Measurements from ENCODE around the gene MYT1.
"Not testable (repeated sequence)": the region's sequence is repeated elsewhere in the genome, so short reads cannot be mapped to it uniquely, and the experiment has no call there.

The MYT1 gene

GRCh38 chr20:64164123-64164836, at the start of gene MYT1:
Gene MYT1 (plus strand): TSS chr20:64164452. CDS start chr20:64198862, 34,410 bp downstream.
- DNase-seq, result no peak

- no peak for DNase-seq
Measured at GRCh38 chr20:64115171-64115911, 48.9 kb upstream of the MYT1 start.

DNA sequence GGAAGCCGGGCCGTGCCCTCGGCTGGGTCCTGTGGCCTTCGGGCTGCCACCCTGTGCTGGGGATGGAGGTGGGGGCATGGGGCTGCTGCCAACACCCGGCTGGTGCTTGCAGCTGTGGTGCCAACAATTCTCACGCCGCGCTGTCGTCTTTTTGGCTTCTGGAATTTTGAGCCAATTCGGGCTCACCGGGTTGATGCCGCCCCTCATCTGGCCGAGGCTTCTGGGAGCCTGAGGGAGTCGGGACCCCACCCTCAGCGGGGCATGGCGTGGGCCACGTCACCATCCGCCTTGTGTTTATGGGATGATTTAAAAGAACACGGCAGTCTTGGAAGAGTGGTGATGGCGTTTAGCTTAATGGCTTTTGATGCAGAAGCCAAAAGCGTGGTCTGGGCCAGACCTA, 48.2 kb upstream of the MYT1 start:
- no peak for DNase-seq

DNA sequence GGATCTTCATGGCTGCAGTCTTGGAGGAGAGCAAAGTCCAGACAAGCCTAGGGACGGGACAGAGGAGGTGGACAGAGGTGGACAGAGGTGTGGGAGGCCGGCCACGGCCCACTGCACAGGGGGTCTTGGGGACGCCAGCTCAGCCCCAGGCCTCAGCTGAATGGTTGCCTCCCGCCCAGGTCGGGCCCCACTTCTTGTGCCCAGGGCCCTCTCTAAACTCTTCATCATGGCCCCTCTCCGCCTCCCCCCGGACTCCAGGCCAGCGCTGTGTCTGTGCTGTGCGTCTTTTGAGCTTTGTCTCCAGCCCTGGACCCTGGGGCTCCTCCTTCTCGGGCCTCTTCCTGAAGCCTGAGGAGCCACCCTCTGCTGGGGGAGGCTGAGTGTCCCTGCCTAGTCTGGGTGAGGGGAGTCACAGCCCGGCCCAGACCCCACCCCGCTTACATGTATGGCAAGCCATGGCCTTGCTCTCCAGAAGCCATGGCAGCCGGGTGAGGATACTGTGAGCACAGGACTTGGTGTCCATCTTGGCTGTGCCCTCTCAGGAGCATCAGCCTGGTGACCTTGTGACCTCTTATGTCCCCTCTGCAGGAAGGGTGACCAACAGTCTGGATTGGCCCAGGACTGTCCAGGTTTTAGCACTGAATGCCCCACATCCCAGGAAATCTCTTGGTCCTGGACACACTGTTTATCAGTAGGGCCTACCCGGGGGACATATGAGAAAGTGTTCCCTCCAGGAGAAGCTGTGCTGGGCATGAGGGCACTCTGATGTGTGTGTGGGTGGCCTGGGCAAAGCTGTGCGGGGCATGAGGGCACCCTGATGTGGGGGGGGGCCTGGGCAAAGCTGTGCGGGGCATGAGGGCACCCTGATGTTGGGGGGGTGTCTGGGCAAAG, 47.5 kb upstream of the MYT1 start:
- DNase-seq, result peak; percentile 39

DNA sequence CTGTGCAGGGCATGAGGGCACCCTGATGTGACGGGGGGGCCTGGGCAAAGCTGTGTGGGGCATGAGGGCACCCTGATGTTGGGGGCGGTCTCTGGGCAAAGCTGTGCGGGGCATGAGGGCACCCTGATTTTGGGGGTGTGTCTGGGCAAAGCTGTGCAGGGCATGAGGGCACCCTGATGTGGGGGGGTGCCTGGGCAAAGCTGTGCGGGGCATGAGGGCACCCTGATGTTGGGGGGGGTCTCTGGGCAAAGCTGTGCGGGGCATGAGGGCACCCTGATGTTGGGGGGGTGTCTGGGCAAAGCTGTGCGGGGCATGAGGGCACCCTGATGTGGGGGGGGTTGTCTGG, 46.8 kb upstream of the MYT1 start:
- not testable (repeated sequence) for DNase-seq

DNA sequence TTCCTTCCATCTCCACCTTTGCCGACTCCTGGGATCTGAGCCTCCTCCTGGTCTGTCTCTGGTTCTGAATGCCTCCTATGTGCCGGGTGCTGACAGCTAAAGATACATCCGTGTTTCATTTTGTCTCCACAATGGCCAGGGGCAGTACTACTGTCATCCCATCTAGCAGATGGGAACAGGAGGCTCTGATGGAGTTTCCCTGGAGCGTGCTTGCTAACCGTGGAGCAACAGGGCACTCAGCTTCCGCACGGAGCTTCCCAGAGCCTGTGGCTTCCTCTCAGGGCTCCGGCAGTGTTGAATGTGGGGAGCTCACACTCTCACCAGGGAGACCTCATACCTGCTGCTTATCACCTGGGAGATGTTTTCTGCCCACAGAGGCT, 45.0 kb upstream of the MYT1 start:
- DNase-seq, result no peak

- no peak for DNase-seq
Measured at GRCh38 chr20:64119681-64120341, 44.4 kb upstream of the MYT1 start.

DNA sequence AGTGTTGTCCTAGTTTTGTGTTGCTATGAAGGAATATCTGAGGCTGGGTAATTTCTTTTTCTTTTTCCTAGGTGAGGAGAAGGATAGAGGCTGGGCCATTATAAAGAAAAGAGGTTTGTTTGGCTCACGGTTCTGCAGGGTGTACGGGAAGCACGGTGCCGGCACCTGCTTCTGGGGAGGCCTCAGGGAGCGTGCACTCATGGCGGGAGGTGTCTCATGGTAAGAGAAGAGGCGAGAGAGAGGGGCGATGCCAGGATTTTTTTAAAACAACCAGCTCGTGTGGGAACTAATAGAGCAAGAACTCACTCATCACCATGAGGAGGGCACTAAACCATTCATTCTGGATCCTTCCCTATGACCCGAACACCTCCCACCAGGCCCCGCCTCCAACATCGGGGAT, 42.7 kb upstream of the MYT1 start:
- no peak for DNase-seq

GRCh38 chr20:64122927-64123326, 41.3 kb upstream of the MYT1 start:
- not testable (repeated sequence) for DNase-seq

DNA sequence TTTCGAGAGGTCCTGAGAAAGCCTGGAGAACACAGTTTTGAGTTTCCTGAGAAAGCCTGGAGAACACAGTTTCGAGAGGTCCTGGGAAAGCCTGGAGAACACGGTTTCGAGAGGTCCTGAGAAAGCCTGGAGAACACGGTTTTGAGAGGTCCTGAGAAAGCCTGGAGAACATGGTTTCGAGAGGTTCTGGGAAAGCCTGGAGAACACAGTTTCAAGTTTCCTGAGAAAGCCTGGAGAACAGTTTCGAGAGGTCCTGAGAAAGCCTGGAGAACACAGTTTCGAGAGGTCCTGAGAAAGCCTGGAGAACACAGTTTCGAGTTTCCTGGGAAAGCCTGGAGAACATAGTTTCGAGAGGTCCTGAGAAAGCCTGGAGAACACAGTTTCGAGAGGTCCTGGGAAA, 40.7 kb upstream of the MYT1 start:
- not testable (repeated sequence) for DNase-seq

- no peak for DNase-seq
Measured at GRCh38 chr20:64129146-64129782, 35.0 kb upstream of the MYT1 start.

- no peak for DNase-seq
Measured at GRCh38 chr20:64130271-64130670, 34.0 kb upstream of the MYT1 start.

DNA sequence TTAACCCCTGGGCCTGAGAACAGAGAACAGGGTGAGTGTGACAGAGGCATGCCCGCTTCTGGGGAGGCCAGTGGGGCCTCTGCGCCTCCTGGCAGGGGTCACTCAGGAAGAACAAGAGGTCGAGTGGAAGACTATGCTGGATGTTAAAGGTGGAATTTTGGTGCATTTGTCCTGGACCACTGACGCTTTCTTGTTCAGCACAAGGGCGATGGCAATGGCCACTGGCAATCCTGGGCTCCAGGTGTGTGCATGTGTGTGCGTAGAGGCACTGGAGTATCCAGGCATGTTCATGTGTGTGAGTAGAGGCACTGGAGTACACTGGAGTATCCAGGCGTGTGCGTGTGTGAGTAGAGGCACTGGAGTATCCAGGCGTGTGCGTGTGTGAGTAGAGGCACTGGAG, 33.4 kb upstream of the MYT1 start:
- no peak for DNase-seq

DNA sequence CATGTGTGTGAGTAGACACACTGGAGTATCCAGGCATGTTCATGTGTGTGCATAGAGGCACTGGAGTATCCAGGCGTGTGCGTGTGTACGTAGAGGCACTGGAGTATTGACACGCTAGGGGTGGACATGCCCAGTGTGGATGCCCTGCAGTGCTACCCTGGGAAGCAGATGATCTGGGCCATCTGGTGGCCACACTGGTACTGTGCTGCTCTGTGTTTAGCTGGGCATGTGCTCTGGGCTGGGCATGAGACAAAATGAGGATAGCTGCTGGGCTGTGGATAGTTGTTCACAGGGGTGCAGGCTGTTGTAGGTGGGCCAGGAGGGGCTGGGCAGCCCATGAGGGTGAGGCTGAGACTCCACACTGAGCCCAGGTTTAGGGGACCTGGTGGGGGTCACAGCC, 32.8 kb upstream of the MYT1 start:
- no peak for DNase-seq

DNA sequence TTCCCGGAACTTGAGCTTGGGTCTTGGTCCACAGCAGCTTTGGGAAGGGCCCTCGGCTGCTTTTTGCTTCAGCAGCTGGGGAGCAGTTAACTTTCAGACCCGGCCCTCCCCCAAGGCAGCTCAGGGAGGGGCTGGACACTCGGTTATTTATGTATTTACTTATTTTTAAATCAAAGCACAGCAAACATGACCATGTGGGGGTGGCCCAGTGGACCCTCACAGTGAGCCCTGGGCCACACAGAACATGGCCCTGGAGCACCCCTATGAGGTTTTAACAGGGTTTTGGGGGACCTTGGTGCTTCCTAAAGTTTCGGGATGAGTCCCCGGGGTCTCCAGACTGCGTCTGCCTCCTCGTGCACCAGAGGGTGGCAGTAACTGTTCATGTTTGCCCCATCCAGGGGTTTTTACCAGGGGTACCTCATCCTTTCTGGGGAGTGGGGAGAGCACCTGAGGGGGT, 30.3 kb upstream of the MYT1 start:
- no peak for DNase-seq

GRCh38 chr20:64134744-64135143, 29.5 kb upstream of the MYT1 start:
- DNase-seq, result not testable (repeated sequence)

DNA sequence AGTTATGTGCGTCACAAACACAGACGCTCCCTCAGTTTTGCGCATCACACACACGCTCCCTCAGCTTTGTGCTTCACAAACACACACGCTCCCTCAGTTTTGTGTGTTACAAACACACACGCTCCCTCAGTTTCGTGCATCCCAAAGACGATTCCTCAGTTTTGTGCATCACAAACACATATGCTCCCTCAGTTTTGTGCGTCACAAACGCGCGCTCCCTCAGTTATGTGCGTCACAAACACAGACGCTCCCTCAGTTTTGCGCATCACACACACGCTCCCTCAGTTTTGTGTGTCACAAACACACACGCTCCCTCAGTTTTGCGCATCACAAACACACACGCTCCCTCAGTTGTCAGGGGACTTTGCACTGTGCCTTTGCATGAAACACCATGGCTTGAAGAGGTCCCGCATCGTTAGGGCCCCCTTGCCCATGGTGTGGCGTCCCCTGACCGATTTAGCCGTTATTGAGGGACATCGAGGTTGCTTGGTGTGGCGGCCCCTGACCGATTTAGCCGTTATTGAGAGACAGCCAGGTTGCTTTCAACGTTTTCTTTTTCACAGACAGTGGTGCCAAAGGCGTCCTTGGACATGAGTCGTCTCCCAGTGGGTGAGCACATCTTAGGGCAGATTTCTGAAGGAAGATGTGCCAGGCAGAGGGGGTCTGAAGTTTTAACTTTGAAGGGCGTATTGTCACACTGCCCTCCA, 28.1 kb upstream of the MYT1 start:
- DNase-seq, result no peak

- no peak for DNase-seq
Measured at GRCh38 chr20:64137598-64138031, 26.6 kb upstream of the MYT1 start.

GRCh38 chr20:64138276-64138815, 25.9 kb upstream of the MYT1 start:
- no peak for DNase-seq

DNA sequence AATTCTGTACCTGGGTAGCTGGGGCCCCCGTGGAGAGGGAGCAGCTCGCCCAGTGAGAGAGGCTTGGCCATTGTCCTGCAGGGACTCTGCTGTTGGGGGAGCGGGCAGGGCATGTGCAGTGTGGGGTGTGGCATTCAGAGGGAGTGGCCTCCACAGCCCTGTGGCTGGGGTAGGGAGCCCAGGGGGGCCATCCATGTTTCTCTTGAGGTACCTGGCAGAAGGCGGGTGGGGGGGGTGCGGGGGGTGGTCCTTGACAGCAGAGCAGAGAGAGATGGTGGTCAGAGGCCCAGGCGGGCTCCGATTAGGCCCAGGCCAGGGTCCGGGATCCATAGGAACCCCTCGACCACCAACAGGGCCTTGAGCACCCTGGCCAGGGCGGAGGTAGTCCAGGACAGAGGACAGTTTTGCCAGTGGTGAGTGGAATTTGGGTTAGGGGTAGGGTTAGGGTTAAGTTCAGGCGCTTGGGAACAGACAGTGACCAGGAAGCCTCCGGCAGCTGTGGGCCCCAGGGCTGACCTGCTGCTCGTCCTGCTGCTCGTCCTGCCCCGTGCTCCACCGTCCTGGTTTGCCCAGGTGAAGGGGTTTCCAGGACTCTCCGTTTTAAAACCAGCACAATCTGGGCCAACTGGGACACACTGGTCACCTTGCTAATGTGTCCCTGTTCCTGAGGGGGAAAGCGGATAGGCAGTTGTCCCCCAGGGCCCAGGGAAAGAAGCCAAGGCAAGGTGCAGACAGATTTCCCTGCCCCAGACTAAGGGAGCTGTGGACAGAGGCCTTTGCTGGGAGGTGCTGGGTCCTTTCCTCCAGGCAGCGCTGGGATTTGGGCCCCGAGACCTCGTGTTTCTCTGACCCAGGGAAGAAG, 24.8 kb upstream of the MYT1 start:
- DNase-seq, result peak; percentile 18
